GM19438 (cell line): ENCODE data around the gene PANK1.

ENCODE experiments used
- ATAC-seq: cut with Tn5 transposase; IDR thresholded peaks from one replicate; pipeline ENCODE4 v1.9.1; 2021; ENCODE audit warnings: low read depth; ENCODE audit not compliant: unreplicated experiment

The PANK1 gene

GRCh38 chr10:89540420-89540949 is 104.6 kb downstream of the PANK1 start:
- no peak for ATAC-seq

DNA sequence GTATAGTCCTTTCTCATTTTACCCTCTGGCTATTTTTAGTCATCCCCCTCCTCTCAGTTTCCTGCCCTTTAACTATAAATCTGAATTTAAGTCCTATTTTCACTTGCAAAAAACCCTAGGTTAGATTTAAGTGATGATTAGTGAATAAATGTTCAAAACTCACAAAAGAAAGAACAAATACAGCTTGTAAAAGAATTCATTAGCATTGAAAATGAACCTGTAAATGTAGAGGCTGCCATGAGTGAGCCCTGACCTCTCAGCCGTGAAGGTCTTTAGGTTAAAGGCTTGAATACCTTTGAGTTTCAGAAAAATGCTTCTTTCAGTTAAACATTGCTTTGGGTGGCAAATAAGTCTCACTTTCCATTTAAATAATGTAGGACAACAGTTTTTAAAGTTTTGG is 107.7 kb downstream of the PANK1 start:
- ATAC-seq = no peak

DNA sequence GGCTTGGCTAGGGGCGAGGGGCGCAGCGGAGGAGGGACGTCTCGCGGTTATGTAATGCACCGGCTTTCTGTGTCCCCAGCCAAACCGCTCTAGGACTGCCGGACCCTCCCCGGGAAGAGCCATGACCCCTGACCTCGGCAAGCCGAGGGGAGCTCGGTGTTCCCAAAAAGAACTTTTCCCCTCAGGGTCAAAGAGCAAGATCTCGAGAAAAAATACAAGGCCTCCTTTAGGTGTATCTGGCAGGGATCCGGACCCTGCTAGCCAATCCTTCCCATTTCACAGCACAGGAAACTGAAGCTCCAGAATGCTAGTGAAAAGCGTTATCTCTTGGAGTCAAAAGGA is 109.1 kb downstream of the PANK1 start:
- no peak for ATAC-seq

DNA sequence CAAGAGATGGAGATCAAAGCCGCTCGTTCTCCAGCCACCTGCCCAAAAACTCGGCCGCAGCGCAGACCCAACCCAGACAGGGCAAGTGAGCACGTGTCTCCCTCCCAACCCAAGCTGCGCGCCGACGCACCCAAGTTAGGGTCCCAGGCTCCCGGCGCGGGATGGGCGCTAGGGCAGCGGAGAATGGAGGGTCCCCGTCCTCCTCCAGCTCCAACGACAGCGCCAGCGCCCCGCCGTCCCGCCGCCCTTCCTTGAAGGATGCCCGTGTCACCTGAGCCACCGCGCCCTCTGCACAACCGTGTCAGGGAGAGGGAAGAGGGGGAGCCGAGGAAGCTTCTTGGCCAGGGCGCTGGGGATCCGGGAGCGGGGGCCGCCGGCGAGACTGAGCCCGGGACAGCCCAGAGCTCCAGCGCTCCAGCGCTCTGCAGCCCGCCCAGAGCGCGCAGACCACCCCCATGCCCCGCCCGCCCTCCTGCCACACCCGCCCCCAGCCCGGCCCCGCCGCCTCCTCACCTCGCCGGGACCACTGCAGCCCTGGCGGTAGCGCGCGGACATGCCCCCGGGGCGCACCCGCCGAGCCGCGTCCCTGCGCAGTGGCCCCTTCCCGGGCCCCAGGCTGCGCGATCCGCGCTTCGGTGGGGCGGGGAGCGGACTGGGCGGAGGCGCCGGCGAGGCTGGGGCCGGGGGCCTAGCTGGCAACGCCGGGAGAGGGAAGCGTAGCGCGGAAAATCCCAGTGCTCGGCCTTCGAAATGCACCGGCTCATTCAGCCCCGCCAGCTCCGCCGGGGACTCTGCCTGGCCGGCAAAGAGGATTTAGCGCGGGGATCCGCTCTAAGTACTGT is 109.7 kb downstream of the PANK1 start, which contains the start of gene SLC16A12:
TSS of gene SLC16A12 (minus strand) at position 424 of the 842 bp plus-strand sequence. CDS start 73,016 bp downstream, outside the sequence.
- no peak for ATAC-seq

- no peak for ATAC-seq
Observed at GRCh38 chr10:89534826-89535166, 110.2 kb downstream of the PANK1 start.
